ENCODE data around the gene NCOR2. TPM values are rescaled to one million over a fixed set of nuclear protein-coding genes. Genes with fewer than 3 reads are reported as not detected.

The NCOR2 gene
- total RNA-seq, 4 donors from 2014 or later, result 105 to 330 (median 148) TPM

GRCh38 chr12:124563401-124563800, 4.0 kb downstream of the NCOR2 start:
- Histone ChIP-seq H3K36me3 (no peaks in the 10 kb centered on the region), H3K27me3 (no peaks in the 10 kb centered on the region), H3K4me1 (peaks cover 0 to 58% (median 19%) of the 10 kb centered on the region in 4 donors), H3K4me3 (no peak overlapping the region), H3K9me3 (no peaks in the 10 kb centered on the region), H3K27ac (peak overlapping the region in 1 of 4 donors; percentile 98)
- no peak for DNase-seq
- TF ChIP-seq POLR2A (IDR thresholded peaks at IDR 0.05), result no peak
- TF ChIP-seq CTCF (IDR thresholded peaks at IDR 0.05), result no peak

GRCh38 chr12:124562796-124563181, 4.6 kb downstream of the NCOR2 start:
- no peak overlapping the region for H3K4me3 ChIP-seq
- TF ChIP-seq POLR2A (IDR thresholded peaks at IDR 0.05) (no peak), CTCF (IDR thresholded peaks at IDR 0.05) (no peak)
- H3K27ac ChIP-seq, result no peak overlapping the region
- peaks cover 0 to 53% (median 17%) of the 10 kb centered on the region in 4 donors for H3K4me1 ChIP-seq
- no peaks in the 10 kb centered on the region for H3K27me3 ChIP-seq
- no peaks in the 10 kb centered on the region for H3K36me3 ChIP-seq
- H3K9me3 ChIP-seq, result no peaks in the 10 kb centered on the region
- no peak for DNase-seq

GRCh38 chr12:124562018-124562795, 5.2 kb downstream of the NCOR2 start:
- Histone ChIP-seq H3K4me1 (peaks cover 0 to 58% (median 17%) of the 10 kb centered on the region in 4 donors), H3K27ac (no peak overlapping the region), H3K4me3 (no peak overlapping the region), H3K27me3 (no peaks in the 10 kb centered on the region), H3K9me3 (no peaks in the 10 kb centered on the region), H3K36me3 (no peaks in the 10 kb centered on the region)
- no peak for DNase-seq
- TF ChIP-seq CTCF (IDR thresholded peaks at IDR 0.05), result no peak
- no peak for TF ChIP-seq POLR2A (IDR thresholded peaks at IDR 0.05)

- Histone ChIP-seq H3K4me1 (peaks cover 0 to 66% (median 17%) of the 10 kb centered on the region in 4 donors), H3K36me3 (no peaks in the 10 kb centered on the region), H3K27me3 (no peaks in the 10 kb centered on the region), H3K9me3 (no peaks in the 10 kb centered on the region), H3K27ac (peak overlapping the region in 1 of 4 donors; percentile 26), H3K4me3 (no peak overlapping the region)
- TF ChIP-seq POLR2A (IDR thresholded peaks at IDR 0.05), result no peak
- TF ChIP-seq CTCF (IDR thresholded peaks at IDR 0.05), result no peak
- DNase-seq, result no peak
Observed at GRCh38 chr12:124561231-124561630, 6.2 kb downstream of the NCOR2 start.

- no peak for TF ChIP-seq CTCF (IDR thresholded peaks at IDR 0.05)
- TF ChIP-seq POLR2A (IDR thresholded peaks at IDR 0.05), result no peak
- H3K36me3 ChIP-seq, result no peaks in the 10 kb centered on the region
- no peak overlapping the region for H3K4me3 ChIP-seq
- no peaks in the 10 kb centered on the region for H3K27me3 ChIP-seq
- H3K4me1 ChIP-seq, result peaks cover 0 to 70% (median 13%) of the 10 kb centered on the region in 4 donors
- no peak for DNase-seq
- no peak overlapping the region for H3K27ac ChIP-seq
- no peaks in the 10 kb centered on the region for H3K9me3 ChIP-seq
Observed at GRCh38 chr12:124560146-124560890, 7.1 kb downstream of the NCOR2 start.
